Keratinocyte (primary cell): ENCODE results near the gene MAGI2. TPM values are rescaled to one million over a fixed set of nuclear protein-coding genes. Genes with fewer than 3 reads are reported as not detected.

Experiments used
- DNase-seq: peaks from one replicate; pipeline ENCODE4 v3.0.0-alpha.2; 2011; ENCODE audit warnings: low read depth, missing footprints, low spot score
- FAIRE-seq: peaks from 2 replicates; lab custom pipeline; 2011; peaks lifted over from hg19 to GRCh38; lab: Jason Lieb, UNC
- H2AFZ ChIP-seq: 2 replicates; pipeline ENCODE4 v1.6.0; 2012; ENCODE audit warnings: low read length, control low read depth, inconsistent platforms; ENCODE audit not compliant: control insufficient read depth
- H3K27ac ChIP-seq: 2 replicates; pipeline ENCODE4 v1.5.1; 2011; ENCODE audit warnings: low read length; ENCODE audit not compliant: control insufficient read depth, insufficient read depth
- H3K27me3 ChIP-seq: 3 replicates; pipeline ENCODE4 v1.6.0; 2011; ENCODE audit warnings: low read length; ENCODE audit not compliant: control insufficient read depth, insufficient read depth; ENCODE audit errors: extremely low read depth
- H3K36me3 ChIP-seq, 2 experiments: 2 replicates in 1 of 2; 3 replicates in 1 of 2; pipeline ENCODE4 v1.5.1; 2011; ENCODE audit warnings: low read length in 2 of 2, mild to moderate bottlenecking in 1 of 2; ENCODE audit not compliant: control insufficient read depth in 2 of 2, insufficient read depth in 2 of 2; ENCODE audit errors: extremely low read depth in 1 of 2
- H3K4me1 ChIP-seq: 3 replicates; pipeline ENCODE4 v1.5.1; 2011; ENCODE audit warnings: low read length; ENCODE audit not compliant: control insufficient read depth, insufficient read depth; ENCODE audit errors: extremely low read depth
- H3K4me2 ChIP-seq: 3 replicates; pipeline ENCODE4 v1.6.0; 2011; ENCODE audit warnings: low read depth, low read length; ENCODE audit not compliant: control insufficient read depth, insufficient read depth; ENCODE audit errors: extremely low read depth
- H3K4me3 ChIP-seq, 3 experiments: fragments of 200-600 bp in 1 of 3; sonication (generic) in 1 of 3; 2 replicates in 2 of 3; 3 replicates in 1 of 3; pipeline ENCODE4 v1.5.1; 2011 to 2016; ENCODE audit warnings: low read length in 3 of 3, mild to moderate bottlenecking in 3 of 3, control low read depth in 2 of 3, inconsistent platforms in 1 of 3, low read depth in 1 of 3, mixed read lengths in 1 of 3, mixed run types in 1 of 3, moderate library complexity in 1 of 3; ENCODE audit not compliant: control insufficient read depth in 2 of 3, insufficient read depth in 2 of 3; ENCODE audit errors: extremely low read depth in 1 of 3
- H3K79me2 ChIP-seq: 2 replicates; pipeline ENCODE4 v1.6.0; 2012; ENCODE audit warnings: low read length; ENCODE audit not compliant: control insufficient read depth, insufficient read depth
- H3K9ac ChIP-seq: 3 replicates; pipeline ENCODE4 v1.6.0; 2011; ENCODE audit warnings: low read length; ENCODE audit not compliant: control insufficient read depth, insufficient read depth; ENCODE audit errors: extremely low read depth
- H3K9me1 ChIP-seq: 3 replicates; pipeline ENCODE4 v1.6.0; 2011; ENCODE audit warnings: low read length; ENCODE audit not compliant: control insufficient read depth, insufficient read depth; ENCODE audit errors: extremely low read depth
- H3K9me3 ChIP-seq: 2 replicates; pipeline ENCODE4 v1.5.1; 2012; ENCODE audit warnings: low read depth, low read length; ENCODE audit not compliant: control insufficient read depth
- H4K20me1 ChIP-seq: 3 replicates; pipeline ENCODE4 v1.6.0; 2011; ENCODE audit warnings: low read length; ENCODE audit not compliant: control insufficient read depth, insufficient read depth; ENCODE audit errors: extremely low read depth
- CTCF ChIP-seq, 3 experiments: IDR thresholded peaks in 1 of 3; conservative IDR thresholded peaks in 1 of 3; optimal IDR thresholded peaks in 1 of 3; 2 replicates in 2 of 3; 3 replicates in 1 of 3; pipeline versions ENCODE3 to v1.5.1; 2011; ENCODE audit warnings: low read length in 3 of 3, mild to moderate bottlenecking in 3 of 3, moderate library complexity in 2 of 3, control low read depth in 1 of 3, inconsistent platforms in 1 of 3; ENCODE audit not compliant: insufficient read depth in 2 of 3; ENCODE audit errors: extremely low read depth in 1 of 3
- EZH2 ChIP-seq: IDR thresholded peaks from one replicate; pipeline ENCODE4 v1.6.1; 2012; ENCODE audit warnings: inconsistent platforms, mild to moderate bottlenecking, low read length, moderate library complexity
- dilution Hi-C: fragments of 300-500 bp; cut with MboI; formaldehyde crosslinking; loops from one replicate; pipeline ENCODE4 v1.7.0; 2020; ENCODE audit warnings: low sequenced_read_pairs; ENCODE audit not compliant: extremely low pct_ligation_motif_present
- polyA plus RNA-seq, 5 experiments: library from polyadenylated mRNA; depleted of rRNA in 3 of 5; stranded (reverse) in 3 of 5; stranded (forward) in 1 of 5; unstranded in 1 of 5; fragments of >200 nt; gene quantifications; 1 replicate in 1 of 5; 2 replicates in 3 of 5; 3 replicates in 1 of 5; pipeline versions ENCODE4 v1.2.1 to v1.2.3, GENCODE V29; 2011 to 2012; ENCODE audit warnings: missing spikeins in 2 of 5, low read depth in 1 of 5, low replicate concordance in 1 of 5

Gene MAGI2
- polyA plus RNA-seq, 1 donor (not counting 4 experiments of a cell fraction or from before 2014, with no cell fraction given), result 0.07 TPM

- H4K20me1 ChIP-seq, result no peaks in the 10 kb centered on the region
- H3K4me1 ChIP-seq, result no peaks in the 10 kb centered on the region
- FAIRE-seq (no peak), DNase-seq (no peak)
- H3K36me3 ChIP-seq, result no peaks in the 10 kb centered on the region
- no peak overlapping the region for H3K4me2 ChIP-seq
- no peaks in the 10 kb centered on the region for H3K9me3 ChIP-seq
- H3K27ac ChIP-seq, result no peak overlapping the region
- no peak overlapping the region for H3K9ac ChIP-seq
- no peak for TF ChIP-seq EZH2
- no peak for TF ChIP-seq CTCF (optimal IDR thresholded peaks at IDR 0.05 in 1 of 3, IDR thresholded peaks at IDR 0.05 in 1 of 3, conservative IDR thresholded peaks at IDR 0.05 in 1 of 3; ENCODE audit: extremely low read depth in 1 of 3, insufficient read depth in 2 of 3, low read length in 3 of 3)
- no peak overlapping the region for H3K4me3 ChIP-seq
- H3K9me1 ChIP-seq, result no peaks in the 10 kb centered on the region
- H3K79me2 ChIP-seq, result no peaks in the 10 kb centered on the region
- no peak overlapping the region for H2AFZ ChIP-seq
- dilution Hi-C loops, result no loop called here
- no peaks in the 10 kb centered on the region for H3K27me3 ChIP-seq
Measured at GRCh38 chr7:78751253-78751652, 702.2 kb downstream of the MAGI2 start.

- H3K36me3 ChIP-seq, result no peaks in the 10 kb centered on the region
- H3K9ac ChIP-seq, result no peak overlapping the region
- FAIRE-seq, result no peak
- H2AFZ ChIP-seq, result no peak overlapping the region
- dilution Hi-C loops, result no loop called here
- no peak overlapping the region for H3K27ac ChIP-seq
- H3K27me3 ChIP-seq, result no peaks in the 10 kb centered on the region
- no peak for DNase-seq
- H3K4me1 ChIP-seq, result no peaks in the 10 kb centered on the region
- H3K9me3 ChIP-seq, result no peaks in the 10 kb centered on the region
- TF ChIP-seq CTCF (optimal IDR thresholded peaks at IDR 0.05 in 1 of 3, IDR thresholded peaks at IDR 0.05 in 1 of 3, conservative IDR thresholded peaks at IDR 0.05 in 1 of 3; ENCODE audit: extremely low read depth in 1 of 3, insufficient read depth in 2 of 3, low read length in 3 of 3) (no peak), EZH2 (no peak)
- no peak overlapping the region for H3K4me3 ChIP-seq
- H3K9me1 ChIP-seq, result no peaks in the 10 kb centered on the region
- H3K4me2 ChIP-seq, result no peak overlapping the region
- no peaks in the 10 kb centered on the region for H3K79me2 ChIP-seq
- no peaks in the 10 kb centered on the region for H4K20me1 ChIP-seq
Measured at GRCh38 chr7:78749052-78749746, 704.3 kb downstream of the MAGI2 start.
